AG10803 (cell line): Measurements from ENCODE around the gene NCAPD3.

Experiments
- DNase-seq: peaks from one replicate; pipeline ENCODE4 v3.0.0; 2010; ENCODE audit warnings: low read depth
- H3K4me3 ChIP-seq: 2 replicates; pipeline ENCODE4 v1.5.1; 2011; ENCODE audit warnings: mild to moderate bottlenecking, low read length, control low read depth
- CTCF ChIP-seq: conservative IDR thresholded peaks from 2 replicates; pipeline ENCODE4 v1.5.1; 2011; ENCODE audit warnings: mild to moderate bottlenecking, low read length, control low read depth, inconsistent platforms

Gene NCAPD3

DNA sequence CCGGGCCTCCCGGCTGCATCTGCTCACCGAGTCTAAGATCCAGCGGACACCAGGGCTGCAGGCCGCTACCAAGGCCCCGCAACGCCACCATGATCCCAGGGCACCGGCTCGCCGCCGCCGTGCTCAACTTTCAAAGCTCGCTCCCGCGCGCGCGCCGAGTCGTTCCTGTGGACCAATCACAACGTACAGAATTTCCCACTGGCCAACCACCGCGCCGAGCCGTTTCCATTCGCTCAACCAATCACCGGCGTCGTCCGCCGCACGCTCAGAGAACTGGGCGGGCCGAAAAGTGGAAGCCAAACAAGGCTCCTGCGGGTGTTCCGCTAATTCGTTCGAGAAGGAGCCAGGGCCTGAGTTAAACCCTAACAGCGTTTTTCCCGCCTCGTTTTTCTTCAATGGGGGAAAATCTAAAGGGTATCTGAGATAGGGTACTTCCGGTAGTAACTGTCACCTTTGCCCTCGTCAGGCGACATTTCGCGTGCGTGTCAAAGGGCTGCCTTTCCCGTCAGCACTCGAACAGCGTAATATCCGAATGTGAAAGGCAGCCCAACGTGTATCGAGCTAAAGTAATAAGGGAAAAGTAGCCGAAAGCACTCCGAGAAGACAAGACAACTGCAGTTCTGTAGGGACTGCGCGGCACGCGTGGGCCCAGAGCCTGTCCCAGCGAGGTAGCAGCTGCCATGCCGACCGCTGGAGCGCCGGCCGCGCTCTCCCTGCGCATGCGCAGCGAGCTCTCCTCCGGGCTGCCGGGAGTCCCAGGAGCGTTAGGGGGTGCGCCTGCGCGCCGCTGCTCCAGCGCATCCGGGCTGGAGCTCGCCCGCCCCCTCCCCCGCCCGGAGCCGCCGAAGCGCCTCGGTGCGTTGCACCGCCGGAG lies at the start of gene NCAPD3, which contains the start of gene VPS26B:
Gene NCAPD3 (minus strand): TSS at position 132 of the 874 bp plus-strand sequence. CDS start 41 bp downstream, at position 91.
Gene VPS26B (plus strand): TSS at position 836 of the 874 bp plus-strand sequence. CDS start 452 bp downstream, outside the sequence.
- H3K4me3 ChIP-seq: peak within 1 kb of the TSS; percentile 77
- TF ChIP-seq CTCF: no peak
- DNase-seq: peak; percentile 94

DNA sequence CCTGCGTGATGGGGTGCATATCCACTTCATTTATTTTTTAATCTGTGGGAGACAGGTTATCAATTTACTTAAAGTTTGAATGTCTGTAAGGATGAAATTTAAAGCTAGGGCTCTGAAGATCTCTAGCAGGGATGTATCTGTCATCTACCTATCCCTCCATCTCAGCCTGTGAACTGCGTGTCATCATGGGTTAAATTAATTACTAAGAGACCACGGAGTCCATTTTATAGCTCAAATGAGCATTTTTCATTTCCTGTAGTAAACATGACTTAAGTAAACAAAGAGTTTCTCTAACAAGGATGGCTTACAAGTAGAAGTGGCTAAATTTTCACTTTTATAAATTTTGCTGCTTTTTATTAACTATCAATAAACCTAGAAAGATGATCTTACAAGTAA lies 49.5 kb upstream of the NCAPD3 start:
- H3K4me3 ChIP-seq: no peak overlapping the region
- no peak for TF ChIP-seq CTCF
- DNase-seq: no peak

GRCh38 chr11:134272381-134273316 lies 48.9 kb upstream of the NCAPD3 start:
- no peak overlapping the region for H3K4me3 ChIP-seq
- no peak for TF ChIP-seq CTCF
- DNase-seq: peak; percentile 48

GRCh38 chr11:134271978-134272377 lies 48.2 kb upstream of the NCAPD3 start:
- no peak for TF ChIP-seq CTCF
- no peak overlapping the region for H3K4me3 ChIP-seq
- no peak for DNase-seq

DNA sequence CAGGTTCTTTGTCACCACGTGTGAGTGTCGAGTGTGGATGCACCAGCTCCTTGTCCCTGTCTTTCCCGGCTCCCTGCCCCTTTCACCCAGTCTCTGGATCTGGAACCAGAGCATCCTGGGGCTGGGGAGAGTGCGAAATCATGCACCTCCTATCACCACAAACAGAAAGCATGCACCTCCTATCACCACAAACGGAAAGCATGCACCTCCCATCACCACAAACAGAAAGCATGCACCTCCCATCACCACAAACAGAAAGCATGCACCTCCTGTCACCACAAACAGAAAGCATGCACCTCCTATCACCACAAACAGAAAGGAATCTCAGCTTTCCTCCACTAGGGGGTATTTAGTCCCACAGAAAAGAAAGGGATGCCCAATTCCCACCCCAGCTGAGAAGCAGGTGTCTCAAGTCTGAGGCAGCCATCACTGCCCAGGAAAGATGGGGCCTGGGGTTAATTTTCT lies 46.5 kb upstream of the NCAPD3 start:
- no peak overlapping the region for H3K4me3 ChIP-seq
- DNase-seq: peak; percentile 16
- peak; percentile 31 for TF ChIP-seq CTCF

DNA sequence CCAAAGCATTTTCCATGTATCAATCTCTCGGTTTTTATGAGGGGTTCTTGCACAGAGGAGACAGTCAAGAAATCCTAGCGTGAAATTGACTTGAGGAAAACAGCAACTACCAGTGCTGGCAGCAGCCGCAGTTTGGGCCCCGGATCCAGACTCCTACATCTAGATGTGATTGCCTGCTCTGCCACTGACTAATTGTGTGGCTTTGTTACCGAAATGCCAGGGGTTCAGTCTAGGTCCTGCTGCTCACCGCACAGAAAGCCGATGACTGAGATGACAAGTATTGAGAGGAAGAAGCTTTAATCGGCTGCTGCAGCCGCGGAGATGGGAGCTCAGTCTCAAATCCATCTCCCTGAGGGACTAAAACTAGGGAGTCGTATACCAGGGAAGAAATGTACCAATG lies 44.2 kb upstream of the NCAPD3 start:
- DNase-seq: no peak
- no peak overlapping the region for H3K4me3 ChIP-seq
- no peak for TF ChIP-seq CTCF
